GM15510 (cell line): ENCODE data around the gene IGLON5.
A peak's percentile ranks its signal among the peaks of the same experiment; 100 is the strongest.

Source experiments
- POLR2A ChIP-seq: IDR thresholded peaks from 3 replicates; pipeline ENCODE4 v1.6.1; 2011; ENCODE audit warnings: borderline replicate concordance; ENCODE audit not compliant: insufficient read length; ENCODE audit errors: extremely low read depth

Gene IGLON5

GRCh38 chr19:51327066-51328001 is 15.9 kb downstream of the IGLON5 start:
- TF ChIP-seq POLR2A, result no peak

DNA sequence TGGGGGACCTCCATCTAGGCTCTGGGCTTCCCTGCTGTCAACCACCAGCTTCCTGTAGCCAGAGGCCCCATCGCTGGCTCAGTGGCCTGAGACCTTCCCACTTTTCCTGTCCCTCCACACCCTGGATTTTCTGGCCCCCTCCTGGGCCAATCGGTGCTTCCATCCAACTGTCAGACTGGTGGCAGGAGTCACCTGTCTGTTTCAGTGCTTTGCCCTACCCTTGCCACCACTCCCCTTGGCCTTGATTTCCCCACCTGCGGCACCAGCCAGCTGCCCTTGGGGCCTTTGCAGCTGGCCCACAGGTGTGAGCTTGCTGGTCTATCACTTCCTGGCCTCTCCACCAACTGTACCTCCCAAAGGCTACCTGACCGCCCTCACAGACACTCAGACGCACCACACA is 18.0 kb downstream of the IGLON5 start:
- TF ChIP-seq POLR2A, result no peak

GRCh38 chr19:51330366-51330765 is 18.9 kb downstream of the IGLON5 start:
- TF ChIP-seq POLR2A, result no peak

GRCh38 chr19:51331193-51331592 is 19.7 kb downstream of the IGLON5 start:
- TF ChIP-seq POLR2A, result no peak

DNA sequence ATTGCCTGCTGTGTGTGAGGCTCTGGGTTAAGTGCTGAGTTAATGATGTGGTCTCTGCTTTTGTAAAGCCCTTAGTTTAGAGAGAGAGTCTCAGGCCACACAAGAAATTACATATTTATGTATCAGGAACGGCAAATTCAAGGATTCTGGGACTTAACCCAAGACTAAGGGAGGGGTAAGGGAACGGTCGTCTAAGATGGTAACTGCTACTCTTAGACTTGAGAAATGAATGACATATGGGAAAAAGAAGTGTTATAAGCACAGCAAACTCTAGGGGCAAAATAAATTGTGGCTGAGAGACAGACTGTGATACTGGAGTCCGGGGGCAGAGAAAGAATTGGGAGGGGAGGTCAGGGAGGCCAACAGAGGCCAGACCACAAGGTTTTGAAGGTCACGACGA is 20.3 kb downstream of the IGLON5 start:
- TF ChIP-seq POLR2A, result no peak

DNA sequence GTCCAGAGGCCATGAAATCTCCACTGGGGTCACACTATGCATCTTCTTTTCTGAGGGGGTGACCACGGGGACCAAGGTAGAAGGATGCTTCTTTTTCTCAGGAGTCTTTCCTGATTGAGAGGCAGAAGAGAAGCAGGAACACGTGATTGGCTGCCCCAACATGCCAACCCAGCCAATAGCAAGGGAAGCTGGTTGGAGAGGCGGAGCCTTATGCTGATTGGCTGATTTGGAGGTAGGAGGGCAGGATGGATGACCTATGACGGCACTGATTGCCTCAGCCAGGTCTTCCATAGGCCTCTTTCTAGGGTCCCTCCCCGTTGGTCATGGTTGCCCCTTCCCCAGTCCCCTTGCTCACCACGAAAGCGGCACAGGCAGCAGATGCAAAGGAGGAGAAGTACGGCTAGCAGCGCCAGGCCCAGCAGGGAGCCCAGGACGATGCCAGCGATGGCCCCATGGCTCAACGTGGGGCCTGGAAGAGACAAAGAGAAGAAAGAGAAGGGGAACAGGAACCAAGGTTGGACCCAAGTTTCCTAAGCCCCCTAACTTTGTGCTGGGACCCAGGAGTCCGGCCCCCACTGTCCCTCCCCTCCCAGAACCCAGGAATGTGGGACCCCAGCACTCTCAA is 22.5 kb downstream of the IGLON5 start:
- no peak for TF ChIP-seq POLR2A

DNA sequence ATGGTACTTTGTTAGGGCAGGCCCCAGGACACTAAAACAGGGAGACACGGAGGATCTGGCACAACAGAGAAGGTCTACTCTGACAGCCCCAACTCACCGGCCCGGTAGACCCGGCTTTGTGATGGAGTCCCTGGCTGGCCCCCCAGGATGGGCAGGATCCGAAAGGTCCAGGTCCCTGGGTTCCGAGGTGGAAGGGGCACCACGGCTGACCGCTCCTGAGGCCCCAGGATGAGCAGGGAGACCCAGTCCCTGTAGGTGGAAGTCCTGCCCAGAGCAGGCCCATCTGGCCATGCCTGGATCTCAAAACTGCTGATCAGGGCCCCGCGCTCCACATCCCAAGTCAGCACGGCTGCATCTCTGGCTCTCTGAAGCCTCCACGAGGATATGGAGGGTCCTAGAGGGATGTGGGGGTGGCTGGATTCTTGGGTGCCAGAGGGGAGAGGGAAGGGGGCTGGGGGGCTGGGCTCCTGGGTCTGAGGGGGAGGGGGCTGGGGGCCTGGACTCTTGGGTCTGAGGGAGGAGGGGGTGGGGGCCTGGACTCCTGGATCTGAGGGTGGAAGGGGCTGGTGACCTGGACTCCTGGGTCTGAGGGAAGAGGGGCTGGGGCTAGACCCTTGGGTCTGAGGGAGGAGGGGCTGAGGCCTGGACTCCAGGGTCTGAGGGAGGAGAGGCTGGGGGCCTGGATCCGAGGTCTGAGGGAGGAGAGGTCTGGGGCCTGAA is 25.9 kb downstream of the IGLON5 start:
- TF ChIP-seq POLR2A, result no peak

DNA sequence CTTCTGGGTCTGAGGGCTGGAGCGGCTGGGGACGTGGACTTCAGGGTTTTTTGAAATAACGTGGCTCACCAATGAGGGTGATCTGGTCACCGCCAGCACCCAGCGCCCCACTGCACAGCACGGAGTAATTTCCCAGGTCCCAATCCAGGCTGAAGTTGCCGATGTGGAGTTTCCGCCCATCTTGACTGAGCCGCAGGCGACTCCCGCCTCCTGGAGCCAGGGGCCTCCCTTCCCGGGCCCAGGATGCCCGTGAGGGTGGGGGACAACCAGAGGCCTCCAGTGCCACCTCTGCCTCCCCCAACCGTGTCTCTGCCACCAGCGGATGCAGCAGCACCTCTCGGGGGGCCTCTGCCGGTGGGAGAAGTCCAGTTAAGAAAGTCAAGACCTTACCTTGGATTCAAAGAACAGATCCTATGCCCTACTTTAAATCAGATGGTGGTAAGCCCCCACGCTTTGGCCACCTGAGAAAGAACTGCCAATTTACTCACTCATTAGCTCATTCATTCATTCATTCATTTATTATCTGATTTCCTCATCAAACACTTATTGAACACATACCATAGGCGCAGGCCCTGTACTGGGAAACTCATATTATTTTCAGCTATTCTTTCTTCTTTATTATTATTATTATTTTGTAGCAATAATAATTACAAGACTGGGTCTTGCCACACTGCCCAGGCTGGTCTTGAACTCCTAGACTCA is 26.6 kb downstream of the IGLON5 start:
- TF ChIP-seq POLR2A, result no peak

DNA sequence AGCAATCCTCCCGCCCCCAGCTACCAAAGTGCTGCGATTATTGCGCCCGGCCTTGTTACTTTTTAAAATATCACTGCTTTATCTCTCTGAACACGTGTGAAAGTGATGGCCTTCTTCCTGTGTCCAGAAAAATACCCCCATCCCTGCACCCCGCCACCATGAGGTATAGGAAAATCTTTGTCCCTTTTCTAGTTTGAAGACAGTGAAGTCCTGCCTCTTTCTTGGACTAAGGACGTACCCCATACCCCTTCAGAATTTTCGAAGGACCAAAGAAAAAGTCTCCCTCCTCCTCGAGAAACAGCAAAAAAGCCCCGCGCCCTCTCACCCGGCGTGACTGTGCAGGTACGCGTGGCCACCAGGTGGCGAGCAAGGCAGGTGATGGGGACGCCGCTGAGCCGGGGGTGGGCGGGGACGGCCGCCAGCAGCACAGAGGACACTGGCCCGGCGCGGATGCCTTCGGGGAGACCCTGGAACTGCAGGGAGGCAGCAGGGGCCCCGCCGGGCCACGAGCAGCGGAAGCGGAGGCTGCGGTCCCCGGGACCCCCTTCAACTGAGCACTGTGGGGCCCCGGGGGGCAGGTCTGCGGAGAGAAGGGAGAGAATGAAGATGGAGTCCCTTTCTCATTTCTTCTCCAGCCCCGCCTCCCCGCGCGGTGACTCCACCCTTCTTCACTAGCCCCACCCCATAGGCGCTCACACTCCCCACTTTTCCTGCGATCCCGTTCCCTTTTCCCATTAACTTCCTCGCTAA is 27.3 kb downstream of the IGLON5 start:
- TF ChIP-seq POLR2A, result no peak

GRCh38 chr19:51339313-51339686 is 27.9 kb downstream of the IGLON5 start:
- no peak for TF ChIP-seq POLR2A

DNA sequence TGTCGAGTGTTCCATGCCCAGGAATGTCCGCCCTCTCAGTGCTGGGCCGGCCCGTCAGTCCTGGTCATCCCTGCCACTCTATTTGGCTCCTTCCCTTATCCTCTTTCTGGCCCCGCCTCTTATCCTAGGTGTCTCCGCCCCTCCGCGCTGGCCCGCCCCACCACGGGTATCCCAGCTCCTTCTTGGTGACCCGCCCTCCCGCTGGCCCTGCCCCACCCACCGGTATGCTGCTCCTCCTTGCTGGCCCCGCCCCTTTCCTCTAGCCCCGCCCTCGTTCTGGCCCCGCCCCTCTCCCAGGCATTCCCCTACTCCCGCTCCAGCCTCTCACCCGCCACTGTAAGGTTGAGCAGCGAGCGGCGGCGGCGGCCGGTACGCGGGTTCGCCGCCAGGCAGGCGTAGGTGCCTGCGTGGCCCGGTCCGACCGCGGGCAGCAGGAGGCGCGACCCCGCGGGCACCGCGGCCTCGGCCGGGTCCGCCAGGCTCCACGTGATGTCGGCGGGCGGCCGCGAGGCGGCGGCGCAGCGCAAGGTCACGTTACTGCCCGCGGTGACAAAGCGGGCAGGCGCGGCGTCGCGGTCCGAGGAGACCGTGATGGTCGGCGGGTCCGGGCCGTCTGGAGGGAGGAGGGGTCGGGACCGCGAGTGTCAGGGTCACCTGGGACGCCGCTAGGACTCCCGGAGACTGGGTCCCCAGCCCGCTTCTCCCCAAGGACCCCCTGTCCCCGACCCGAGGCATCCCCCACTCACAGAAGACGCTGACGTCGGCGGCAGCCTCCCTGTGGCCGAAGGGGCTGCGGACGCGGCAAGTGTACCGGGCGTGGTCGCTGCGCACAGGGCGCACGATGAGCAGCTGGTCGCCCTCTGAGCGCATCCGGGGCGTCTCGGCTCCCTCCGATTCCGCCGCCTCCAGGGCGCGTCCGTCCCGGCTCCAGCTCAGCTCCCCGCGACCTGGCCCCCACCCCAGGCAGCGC is 28.5 kb downstream of the IGLON5 start:
- peak; percentile 33 for TF ChIP-seq POLR2A

- no peak for TF ChIP-seq POLR2A
These were observed 29.6 kb downstream of the IGLON5 start for GRCh38 chr19:51341066-51341465.

DNA sequence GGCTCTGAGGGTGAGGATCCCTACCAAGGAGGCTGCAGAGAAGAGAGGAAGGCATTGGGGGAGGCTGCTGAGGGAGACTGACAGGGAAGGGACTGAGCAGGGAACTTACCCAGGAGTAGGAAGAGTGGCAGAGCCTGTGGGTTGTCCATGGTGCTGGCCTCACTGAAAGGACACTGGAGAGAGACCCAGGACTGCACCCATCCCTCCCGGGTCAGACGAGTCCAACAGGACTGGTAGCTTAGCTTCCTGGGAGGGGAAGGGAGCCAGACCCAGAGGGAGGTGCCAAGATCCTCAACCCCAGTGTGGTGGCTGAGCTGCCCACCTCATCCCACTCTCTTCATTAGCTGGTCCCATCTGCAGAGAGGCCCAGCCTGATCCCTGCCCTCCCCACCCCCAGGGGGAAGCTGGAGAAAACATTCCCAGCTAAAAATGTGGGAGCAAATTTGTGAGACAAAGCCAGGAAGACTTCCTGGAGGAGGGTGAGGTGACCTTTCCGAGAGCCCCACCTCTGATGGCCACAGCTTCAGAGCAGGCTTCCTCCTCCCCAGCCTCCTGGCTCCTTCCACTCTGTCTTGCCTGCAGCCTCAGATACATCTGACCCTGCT is 30.6 kb downstream of the IGLON5 start, which contains the start of gene VSIG10L:
Gene VSIG10L (minus strand): TSS at position 164 of the 605 bp plus-strand sequence. CDS start 15 bp downstream, at position 149.
- no peak for TF ChIP-seq POLR2A
